IMR-90 (cell line): Measurements from ENCODE around the gene NDOR1. TPM values are rescaled to one million over a fixed set of nuclear protein-coding genes. Genes with fewer than 3 reads are reported as not detected.

Source experiments
- ATAC-seq: fragments of 200-7000 bp; cut with Tn5 transposase; 2 replicates; pipeline ENCODE4 v1.9.1; 2020; ENCODE audit warnings: low read depth, mild to moderate bottlenecking, moderate library complexity
- BruUV-seq: library from RNA; stranded (reverse); fragments of 400-500 nt; replicated peaks from 2 replicates; lab custom pipeline; 2021; lab: Mats Ljungman, UMichigan
- CTCF ChIA-PET: fragments of 300-600 bp; formaldehyde crosslinking; extraction: SDS; loops from one replicate; lab custom pipeline; 2021; ENCODE audit warnings: antibody characterized with exemption; lab: Yijun Ruan, JAX
- POLR2A ChIA-PET: fragments of 300-600 bp; sonication (Branson Sonifier 250); formaldehyde crosslinking; loops from one replicate; lab custom pipeline; 2022; ENCODE audit warnings: antibody characterized with exemption; ENCODE audit not compliant: unreplicated experiment; lab: Charles Lee
- DNase-seq: peaks from one replicate; pipeline ENCODE4 v3.0.0; 2013
- H2AFZ ChIP-seq: replicated peaks from 2 replicates; pipeline ENCODE3; 2013; ENCODE audit warnings: low read length, mild to moderate bottlenecking; ENCODE audit not compliant: poor library complexity
- H2AK5ac ChIP-seq: 2 replicates; pipeline ENCODE4 v1.6.1; 2013; ENCODE audit warnings: low read depth, low read length, inconsistent platforms
- H2AK9ac ChIP-seq: replicated peaks from 2 replicates; pipeline ENCODE3; 2013; ENCODE audit warnings: mild to moderate bottlenecking, low read depth, low read length, moderate library complexity; ENCODE audit not compliant: poor library complexity
- H2BK120ac ChIP-seq: 2 replicates; pipeline ENCODE4 v1.6.1; 2013; ENCODE audit warnings: low read depth, low read length, inconsistent platforms
- H2BK15ac ChIP-seq: 3 replicates; pipeline ENCODE4 v1.6.1; 2013; ENCODE audit warnings: low read depth, low read length, inconsistent platforms
- H2BK20ac ChIP-seq: 2 replicates; pipeline ENCODE4 v1.6.1; 2013; ENCODE audit warnings: low read depth, mild to moderate bottlenecking, inconsistent platforms, low read length, moderate library complexity
- H2BK5ac ChIP-seq: 2 replicates; pipeline ENCODE4 v1.6.1; 2013; ENCODE audit warnings: mild to moderate bottlenecking, low read depth, low read length, inconsistent platforms; ENCODE audit not compliant: poor library complexity, severe bottlenecking
- H3K14ac ChIP-seq: replicated peaks from 2 replicates; pipeline ENCODE4 v1.6.1; 2013; ENCODE audit warnings: low read depth, low read length, inconsistent platforms
- H3K18ac ChIP-seq: 2 replicates; pipeline ENCODE4 v1.6.1; 2013; ENCODE audit warnings: low read depth, low read length, control low read depth
- H3K23ac ChIP-seq: 2 replicates; pipeline ENCODE4 v1.6.1; 2013; ENCODE audit warnings: low read depth, low read length, inconsistent platforms
- H3K27ac ChIP-seq: 2 replicates; pipeline ENCODE4 v1.5.1; 2013; ENCODE audit warnings: mild to moderate bottlenecking, control low read depth, low read length; ENCODE audit not compliant: insufficient read depth
- H3K27me3 ChIP-seq: 2 replicates; pipeline ENCODE4 v1.6.1; 2013; ENCODE audit warnings: low read length; ENCODE audit not compliant: control insufficient read depth, insufficient read depth
- H3K36me3 ChIP-seq: 2 replicates; pipeline ENCODE4 v1.6.1; 2013; ENCODE audit warnings: low read length, mixed read lengths; ENCODE audit not compliant: control insufficient read depth, insufficient read depth
- H3K4ac ChIP-seq: 2 replicates; pipeline ENCODE4 v1.6.1; 2013; ENCODE audit warnings: low read depth, low read length, inconsistent platforms
- H3K4me1 ChIP-seq: 2 replicates; pipeline ENCODE4 v1.6.1; 2013; ENCODE audit warnings: low read length, mixed read lengths; ENCODE audit not compliant: control insufficient read depth, insufficient read depth
- H3K4me2 ChIP-seq: 2 replicates; pipeline ENCODE4 v1.6.1; 2013; ENCODE audit warnings: low read depth, mild to moderate bottlenecking, control low read depth, low read length, moderate library complexity
- H3K4me3 ChIP-seq: 2 replicates; pipeline ENCODE4 v1.5.1; 2013; ENCODE audit warnings: low read depth, mild to moderate bottlenecking, control low read depth, low read length, moderate library complexity; ENCODE audit not compliant: insufficient read depth
- H3K56ac ChIP-seq: 2 replicates; pipeline ENCODE4 v1.6.1; 2013; ENCODE audit warnings: low read length, inconsistent platforms; ENCODE audit not compliant: insufficient read depth; ENCODE audit errors: extremely low read depth
- H3K79me1 ChIP-seq, 2 experiments: 2 replicates each; pipeline ENCODE4 v1.6.1; 2013; ENCODE audit warnings: low read length in 2 of 2, inconsistent platforms in 1 of 2, low read depth in 1 of 2
- H3K9ac ChIP-seq: 2 replicates; pipeline ENCODE4 v1.6.1; 2013; ENCODE audit warnings: low read depth, low read length, control low read depth
- H3K9me1 ChIP-seq: 2 replicates; pipeline ENCODE4 v1.6.1; 2013; ENCODE audit warnings: low read length, inconsistent platforms; ENCODE audit not compliant: insufficient read depth
- H3K9me3 ChIP-seq: 2 replicates; pipeline ENCODE4 v1.6.1; 2013; ENCODE audit warnings: low read length; ENCODE audit not compliant: control insufficient read depth, insufficient read depth
- H4K20me1 ChIP-seq: 2 replicates; pipeline ENCODE4 v1.6.1; 2013; ENCODE audit warnings: low read length, inconsistent platforms; ENCODE audit not compliant: insufficient read depth
- H4K5ac ChIP-seq: 2 replicates; pipeline ENCODE4 v1.6.1; 2013; ENCODE audit warnings: mild to moderate bottlenecking, low read depth, low read length, control low read depth
- H4K8ac ChIP-seq, 2 experiments: 2 replicates each; pipeline ENCODE4 v1.6.1; 2013; ENCODE audit warnings: low read depth in 2 of 2, low read length in 2 of 2, control low read depth in 1 of 2, inconsistent platforms in 1 of 2
- H4K91ac ChIP-seq: 2 replicates; pipeline ENCODE4 v1.6.1; 2013; ENCODE audit warnings: low read depth, low read length, inconsistent platforms; ENCODE audit not compliant: insufficient read depth
- BHLHE40 ChIP-seq: fragments of 150-350 bp; IDR thresholded peaks from 2 replicates; pipeline ENCODE4 v1.6.1; 2016; ENCODE audit warnings: mild to moderate bottlenecking, low read depth, low read length
- CEBPB ChIP-seq: IDR thresholded peaks from 2 replicates; pipeline ENCODE4 v1.6.1; 2012; ENCODE audit warnings: low read depth, low read length, improper control_type of control experiment
- CHD1 ChIP-seq: IDR thresholded peaks from 2 replicates; pipeline ENCODE4 v1.6.1; 2012; ENCODE audit warnings: low read depth, low read length, improper control_type of control experiment
- CTCF ChIP-seq: conservative IDR thresholded peaks from 2 replicates; pipeline ENCODE4 v1.5.1; 2012; ENCODE audit warnings: mild to moderate bottlenecking, low read depth, low read length, improper control_type of control experiment
- ELK1 ChIP-seq: fragments of 150-350 bp; IDR thresholded peaks from 2 replicates; pipeline ENCODE4 v1.6.1; 2016; ENCODE audit warnings: low read depth, mild to moderate bottlenecking, low read length, moderate library complexity, borderline replicate concordance
- FOS ChIP-seq: fragments of 150-350 bp; IDR thresholded peaks from 2 replicates; pipeline ENCODE4 v1.6.1; 2016; ENCODE audit warnings: low read depth, low read length
- MAZ ChIP-seq: IDR thresholded peaks from 2 replicates; pipeline ENCODE4 v1.6.1; 2012; ENCODE audit warnings: low read depth, mild to moderate bottlenecking, low read length, improper control_type of control experiment, moderate library complexity, borderline replicate concordance
- MXI1 ChIP-seq: IDR thresholded peaks from 2 replicates; pipeline ENCODE4 v1.6.1; 2012; ENCODE audit warnings: low read depth, mild to moderate bottlenecking, low read length, moderate library complexity, borderline replicate concordance
- NFE2L2 ChIP-seq: fragments of 150-350 bp; IDR thresholded peaks from 2 replicates; pipeline ENCODE4 v1.6.1; 2016; ENCODE audit warnings: low read depth, mild to moderate bottlenecking, low read length
- POLR2A ChIP-seq: IDR thresholded peaks from 2 replicates; pipeline ENCODE4 v1.6.1; 2012; ENCODE audit warnings: mild to moderate bottlenecking, low read depth, low read length
- RAD21 ChIP-seq: IDR thresholded peaks from 2 replicates; pipeline ENCODE4 v1.6.1; 2012; ENCODE audit warnings: low read length, improper control_type of control experiment
- RCOR1 ChIP-seq: IDR thresholded peaks from 2 replicates; pipeline ENCODE4 v1.6.1; 2012; ENCODE audit warnings: mild to moderate bottlenecking, low read length, improper control_type of control experiment; ENCODE audit not compliant: insufficient replicate concordance
- SMC3 ChIP-seq: fragments of 150-350 bp; IDR thresholded peaks from 2 replicates; pipeline ENCODE4 v1.6.1; 2016; ENCODE audit warnings: low read depth, mild to moderate bottlenecking, antibody characterized with exemption, low read length, moderate library complexity
- WGBS, 2 experiments: methylation state at CpG; one replicate each; pipeline versions ENCODE4 v1.1.5 to v1.1.7; 2013; ENCODE audit warnings: missing lambda C conversion rate in 2 of 2; ENCODE audit not compliant: insufficient read length in 1 of 2; ENCODE audit errors: extremely low coverage in 2 of 2; 5-methylcytosine and 5-hydroxymethylcytosine counted together
- dilution Hi-C: fragments of 300-500 bp; cut with HindIII; formaldehyde crosslinking; loops from one replicate; pipeline ENCODE4 v1.14.3; 2018; ENCODE audit warnings: low sequenced_read_pairs; ENCODE audit not compliant: unreplicated experiment
- in situ Hi-C: fragments of 300-500 bp; cut with MboI; formaldehyde crosslinking; loops from 3 replicates; pipeline ENCODE4 v1.14.3; 2019; ENCODE audit warnings: low sequenced_read_pairs, inconsistent platforms, mixed read lengths
- intact Hi-C: fragments of 100-400 bp; cut with micrococcal nuclease; formaldehyde crosslinking; loops from 2 replicates; pipeline ENCODE4 v1.10.0; 2022
- polyA plus RNA-seq, 3 experiments: library from polyadenylated mRNA; depleted of rRNA; stranded (reverse); fragments of >200 nt; gene quantifications; 2 replicates each; pipeline ENCODE4 v1.2.3, GENCODE V29; 2012; ENCODE audit warnings: low replicate concordance in 1 of 3
- total RNA-seq: library from RNA; depleted of rRNA; stranded (reverse); fragments of >200 nt; gene quantifications from 2 replicates; pipeline ENCODE4 v1.2.3, GENCODE V29; 2012

Gene NDOR1
- total and polyA plus RNA-seq, 2 of the 4 experiments (the other 2 are of a cell fraction), result 0.90 to 10.6 TPM

- no peak overlapping the region for H2BK15ac ChIP-seq
- peak overlapping the region in 1 of 2 experiments; percentile 63; a peak in 1 of 4 replicates for H4K8ac ChIP-seq
- H4K20me1 ChIP-seq, result no peaks in the 10 kb centered on the region
- H4K5ac ChIP-seq, result no peak overlapping the region
- no peak overlapping the region for H3K9ac ChIP-seq
- H3K4me3 ChIP-seq, result peak overlapping the region; percentile 31
- no peak overlapping the region for H2BK20ac ChIP-seq
- H3K9me1 ChIP-seq, result no peaks in the 10 kb centered on the region
- no peak overlapping the region for H2BK5ac ChIP-seq
- no peak overlapping the region for H3K18ac ChIP-seq
- 5% methylated on average over 40 of the region's 74 CpGs; no CpG with 5 or more reads in 1 of the 2 experiments for WGBS, 2 experiments
- intact Hi-C loops, result no loop called here
- ATAC-seq (peak; percentile 54), DNase-seq (no peak)
- H3K27ac ChIP-seq, result no peak overlapping the region
- H3K14ac ChIP-seq, result no peak overlapping the region
- no peaks in the 10 kb centered on the region for H3K4me1 ChIP-seq
- no peak overlapping the region for H2AK5ac ChIP-seq
- no peaks in the 10 kb centered on the region for H3K79me1 ChIP-seq
- H2AFZ ChIP-seq, result peak overlapping the region; percentile 94
- BruUV-seq, result no TSS peak
- no peak overlapping the region for H4K91ac ChIP-seq
- in situ Hi-C loops, result no loop called here
- H3K27me3 ChIP-seq, result peaks cover 89% of the 10 kb centered on the region
- H3K56ac ChIP-seq, result no peak overlapping the region
- ChIA-PET CTCF (no interaction called here), POLR2A (no interaction called here)
- no peak overlapping the region for H3K23ac ChIP-seq
- TF ChIP-seq CHD1 (no peak), MAZ (no peak), SMC3 (no peak), BHLHE40 (no peak), POLR2A (no peak), MXI1 (no peak), CTCF (no peak), NFE2L2 (no peak), CEBPB (no peak), RAD21 (no peak), ELK1 (no peak), RCOR1 (no peak), FOS (no peak)
- peak overlapping the region; percentile 67 for H3K4me2 ChIP-seq
- H2AK9ac ChIP-seq, result no peak overlapping the region
- no peaks in the 10 kb centered on the region for H3K9me3 ChIP-seq
- no peak overlapping the region for H3K4ac ChIP-seq
- no peak overlapping the region for H2BK120ac ChIP-seq
- H3K36me3 ChIP-seq, result no peaks in the 10 kb centered on the region
- dilution Hi-C loops, result no loop called here
Measured at GRCh38 chr9:137162505-137163364, 42.8 kb upstream of the NDOR1 start.
